Non-pigmented ciliary epithelial cell (primary cell): ENCODE measurements around the gene ADGRV1.
A peak's percentile ranks its signal among the peaks of the same experiment; 100 is the strongest.

ENCODE experiments used
- DNase-seq: peaks from one replicate; pipeline ENCODE4 v3.0.0-alpha.2; 2010; ENCODE audit warnings: low read depth

Gene ADGRV1

DNA sequence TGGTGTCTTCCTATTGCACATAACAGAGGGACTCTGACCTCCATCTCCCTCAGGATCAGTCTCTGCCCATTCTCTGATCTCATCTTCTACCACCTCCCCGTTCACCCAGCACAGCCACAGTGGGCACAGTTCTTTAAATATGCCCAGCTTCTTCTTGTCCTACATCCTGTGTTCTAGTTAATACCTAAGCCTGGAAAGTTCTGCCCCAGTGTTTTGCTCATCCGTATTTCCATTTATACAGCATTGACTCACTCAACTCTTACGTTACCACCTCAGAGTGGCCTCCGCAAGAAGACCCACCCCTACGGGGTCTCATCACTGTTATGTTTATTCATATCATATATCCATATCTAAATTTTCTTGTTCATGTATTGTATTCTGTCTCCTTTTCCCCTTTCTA lies 315.5 kb downstream of the ADGRV1 start:
- DNase-seq, result no peak

DNA sequence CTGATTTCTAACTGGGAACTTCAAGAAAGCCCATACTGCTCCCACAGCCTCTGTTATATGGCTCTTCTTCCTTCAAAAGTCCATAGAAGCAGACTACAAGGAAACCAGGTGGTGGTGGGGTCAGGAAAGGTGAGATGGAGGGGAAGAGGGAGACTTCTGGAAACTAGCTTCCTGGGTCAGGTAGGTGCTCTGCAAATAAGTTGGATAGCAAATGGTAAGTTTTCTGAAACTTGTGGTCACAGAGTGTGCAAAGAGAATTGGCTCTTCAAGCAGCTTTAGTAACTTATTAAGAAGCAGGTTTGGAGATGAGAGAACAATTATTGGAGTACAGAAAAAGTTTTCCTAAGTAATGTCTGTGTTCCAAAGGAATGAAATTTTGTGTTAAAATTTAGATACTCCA lies 316.9 kb downstream of the ADGRV1 start:
- DNase-seq, result no peak

DNA sequence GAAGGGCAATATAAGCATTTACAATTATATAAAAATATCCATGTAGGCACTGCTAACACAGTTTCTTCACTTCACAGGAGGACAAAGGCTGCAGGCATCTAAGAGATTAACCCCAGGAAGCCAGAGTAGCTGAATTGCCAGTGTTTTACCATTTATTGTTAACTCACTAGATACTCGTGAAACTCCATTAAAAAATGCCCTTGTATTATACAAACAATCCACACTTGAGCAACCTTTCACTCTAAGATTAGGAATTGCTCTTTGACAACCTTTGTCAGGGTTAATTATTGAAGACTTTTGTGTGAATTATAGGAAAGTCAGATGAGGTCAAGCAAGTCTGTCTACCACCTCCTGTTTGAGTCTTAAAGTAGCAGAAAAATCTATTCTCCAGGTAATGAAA lies 317.8 kb downstream of the ADGRV1 start:
- DNase-seq, result no peak

DNA sequence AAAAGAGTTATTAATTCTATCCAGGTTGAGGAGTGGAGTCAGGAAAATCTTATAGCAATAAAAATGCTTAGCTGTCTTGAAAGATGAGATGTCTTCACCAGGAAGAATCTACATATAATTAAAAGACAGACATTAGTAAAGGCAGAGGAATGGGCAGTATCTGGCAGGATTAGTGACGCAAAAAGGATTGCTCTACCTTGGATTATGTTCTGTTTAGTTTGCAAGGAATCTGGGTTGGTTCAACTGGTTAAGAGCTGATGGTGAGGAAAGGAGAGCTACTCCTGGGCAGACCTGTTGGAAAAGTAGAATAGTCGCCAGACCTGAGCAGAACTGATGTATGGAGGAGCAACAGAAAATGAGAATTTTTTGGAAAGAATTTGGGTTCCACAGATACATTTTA lies 318.5 kb downstream of the ADGRV1 start:
- DNase-seq, result no peak

DNA sequence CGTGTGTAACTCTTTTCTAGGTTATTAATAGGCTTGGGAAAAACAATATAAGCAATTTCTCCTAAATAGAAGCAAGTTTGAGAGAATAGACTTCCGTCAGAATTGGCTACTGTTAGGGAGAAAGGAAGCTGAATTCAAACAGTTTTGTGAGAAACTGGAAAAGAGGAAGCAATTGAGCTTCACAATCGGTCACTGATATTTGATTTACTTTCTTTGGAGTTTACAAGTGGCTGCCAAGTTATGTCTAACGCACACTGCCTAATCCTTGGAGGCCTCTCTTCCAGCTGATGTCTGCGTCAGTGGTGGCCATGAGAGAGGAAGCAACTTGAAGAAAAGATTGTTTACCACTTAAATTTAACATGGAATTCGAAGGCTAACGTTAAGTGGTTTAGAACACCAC lies 319.5 kb downstream of the ADGRV1 start:
- DNase-seq, result no peak

DNA sequence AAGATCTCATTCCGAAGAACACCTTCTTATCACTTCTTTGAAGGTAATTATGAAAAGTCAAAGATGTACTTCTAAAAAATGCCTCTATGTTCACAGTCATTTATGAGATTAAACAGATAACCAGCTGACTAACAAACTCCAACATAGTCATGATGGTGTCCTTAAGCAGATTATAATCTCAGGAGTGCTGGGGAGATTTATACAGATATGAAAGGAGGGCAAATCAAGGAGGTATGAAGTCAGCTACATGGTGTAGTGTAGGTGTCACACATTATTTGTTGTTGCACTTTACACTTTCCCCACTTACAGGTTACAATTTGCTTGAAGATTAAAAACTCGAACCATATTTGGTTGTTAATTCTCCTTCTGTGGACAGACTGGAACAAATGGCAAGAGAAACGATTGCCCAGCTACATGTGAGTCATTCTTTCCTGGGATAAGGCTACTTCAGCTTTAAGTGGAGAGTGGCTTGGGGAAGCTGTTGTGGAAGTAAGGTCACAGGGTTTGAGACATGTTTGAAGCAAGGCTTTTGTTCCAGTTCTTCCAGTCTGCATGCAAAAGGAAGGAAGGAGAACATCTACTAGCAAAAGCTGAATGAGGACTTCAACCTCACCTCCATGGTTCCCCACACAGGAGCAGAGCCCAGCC lies 320.1 kb downstream of the ADGRV1 start:
- DNase-seq, result peak; percentile 14

DNA sequence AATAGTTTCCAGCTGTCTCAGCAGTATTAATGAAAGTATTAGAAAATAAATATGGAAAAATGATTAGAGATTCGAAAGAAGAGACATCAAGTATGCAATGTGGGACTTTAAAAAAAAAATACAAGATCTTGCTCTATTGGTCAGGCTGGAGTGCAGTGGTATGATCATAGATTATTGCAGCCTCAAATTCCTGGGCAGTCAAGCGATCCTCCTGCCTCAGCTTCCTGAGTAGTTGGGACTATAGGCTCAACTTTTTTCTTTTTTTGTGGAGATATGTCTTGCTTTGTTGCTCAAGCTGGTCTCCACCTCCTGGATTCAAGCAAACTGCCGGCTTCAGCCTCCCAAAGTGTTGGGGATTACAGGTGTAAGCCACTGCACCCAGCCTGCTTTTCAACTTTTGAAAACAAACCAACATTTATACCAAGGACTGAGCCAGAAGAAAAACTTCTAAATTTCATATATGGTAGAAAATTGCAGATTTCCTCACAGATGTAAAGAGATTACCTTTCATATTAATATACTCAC lies 323.1 kb downstream of the ADGRV1 start:
- DNase-seq, result no peak

DNA sequence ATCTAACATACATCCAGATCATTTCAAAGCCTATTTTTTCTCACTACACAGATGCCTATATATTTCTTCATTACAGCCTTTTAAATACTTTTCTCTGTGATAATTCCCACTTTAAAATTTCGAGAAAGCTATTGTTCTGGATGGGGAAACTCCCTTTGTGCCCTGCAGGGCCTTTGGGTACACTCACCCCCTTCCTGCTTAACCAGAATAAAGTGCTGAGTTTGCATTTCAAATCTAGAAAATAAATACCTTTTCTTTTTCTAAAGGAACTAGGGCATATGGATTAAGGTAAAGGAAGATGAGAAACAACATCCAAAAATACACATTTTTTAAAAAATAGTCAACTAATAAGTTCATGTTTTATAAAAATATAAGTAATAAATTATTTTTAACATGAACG lies 323.9 kb downstream of the ADGRV1 start:
- DNase-seq, result no peak

DNA sequence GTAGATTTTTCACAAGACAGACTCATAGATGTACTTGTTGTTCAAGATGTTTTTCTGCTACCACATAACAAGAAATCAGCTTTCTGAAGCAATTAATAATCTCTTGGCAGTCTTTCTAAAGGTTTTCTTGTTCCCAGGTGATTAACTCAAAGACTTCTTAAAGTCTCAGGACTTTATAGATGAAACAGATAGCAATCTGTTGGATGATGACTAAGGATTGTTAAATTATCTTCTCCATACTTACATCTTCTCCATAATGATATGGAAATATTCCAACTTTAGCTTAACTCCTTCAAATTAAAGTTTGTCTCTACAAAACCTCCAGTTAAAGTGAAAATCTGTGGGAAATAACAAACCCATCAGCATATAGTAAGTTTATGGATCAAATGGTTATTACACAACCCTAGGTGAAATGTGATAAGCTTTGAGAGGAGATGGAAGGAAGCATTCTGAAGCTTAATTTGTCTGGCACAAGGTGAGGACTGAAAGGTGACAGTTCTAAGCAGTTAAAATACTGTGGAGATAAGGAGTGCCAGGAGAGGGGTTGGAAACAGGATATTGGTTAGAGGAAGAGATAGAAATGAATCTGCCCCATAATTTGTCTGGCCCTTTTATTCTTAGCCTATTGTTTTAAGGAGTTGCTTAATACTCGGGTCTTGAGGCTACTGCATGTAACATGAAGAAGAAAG lies 326.7 kb downstream of the ADGRV1 start:
- no peak for DNase-seq

DNA sequence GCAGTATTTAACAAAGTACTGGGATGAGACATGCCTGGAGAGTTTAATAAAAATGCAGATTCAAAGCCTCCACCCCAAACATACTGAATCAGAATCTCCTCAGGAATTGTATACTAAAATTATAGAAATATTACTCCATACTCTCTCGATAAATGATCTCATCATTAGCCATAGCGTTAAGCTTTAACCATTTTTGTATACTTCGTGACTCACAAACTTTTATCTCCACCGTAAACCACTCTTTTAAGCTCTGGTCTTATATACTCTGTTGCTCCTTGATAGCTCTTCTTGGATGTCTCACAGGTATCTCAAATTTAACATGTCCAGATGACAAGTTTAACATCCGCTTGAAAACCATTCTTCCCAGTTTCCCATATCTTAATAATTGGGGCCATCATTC lies 327.8 kb downstream of the ADGRV1 start:
- DNase-seq, result no peak

DNA sequence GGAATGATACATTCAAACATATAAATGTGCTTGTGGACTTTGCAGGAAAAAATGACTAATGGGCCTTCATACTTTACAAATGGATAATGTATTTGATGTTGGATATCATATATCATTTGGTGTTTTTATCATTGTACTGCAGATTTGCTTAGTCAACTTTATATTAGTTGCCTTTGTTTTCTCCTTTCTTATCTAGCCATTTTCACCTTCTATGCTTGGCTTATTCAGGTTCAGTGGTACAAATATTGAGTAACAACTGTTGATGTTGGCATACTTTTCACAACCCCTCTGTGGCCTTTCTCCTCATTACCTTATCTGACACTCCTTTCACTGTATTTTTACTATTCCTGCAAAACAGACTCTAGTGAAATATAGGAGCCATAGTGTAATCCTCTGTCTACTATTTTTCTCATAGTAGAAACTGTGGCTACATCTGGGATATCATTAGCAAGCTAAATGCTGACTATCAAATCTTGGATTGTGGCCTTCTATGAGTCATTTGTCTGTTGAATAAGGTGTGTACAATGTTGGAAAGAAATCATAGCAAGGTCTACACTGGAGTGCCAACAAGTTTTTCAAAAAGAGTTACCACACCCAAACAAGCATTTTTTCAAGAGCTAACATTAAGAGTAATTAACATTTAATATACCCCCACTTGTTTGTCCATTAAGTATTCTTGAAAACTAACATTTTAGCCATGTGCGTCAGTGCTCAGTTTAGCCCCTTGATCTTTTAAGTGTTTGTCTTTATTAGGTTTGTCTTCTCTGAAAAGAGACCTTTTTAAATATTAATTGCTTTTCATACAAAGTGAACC lies 330.1 kb downstream of the ADGRV1 start:
- DNase-seq, result peak; percentile 13

DNA sequence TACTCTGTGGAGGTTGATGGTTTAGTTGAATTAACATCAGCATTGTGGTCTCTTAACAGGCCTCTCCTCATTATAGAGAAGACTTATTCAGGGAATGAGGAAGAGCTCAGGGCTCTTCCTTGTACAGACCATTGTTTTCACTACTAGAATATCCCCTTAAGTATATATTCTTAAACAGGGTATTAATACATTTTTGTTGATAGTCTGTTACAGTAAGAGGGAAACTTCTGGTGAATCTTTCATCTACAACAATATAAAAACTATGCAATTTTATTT lies 330.7 kb downstream of the ADGRV1 start:
- DNase-seq, result no peak

DNA sequence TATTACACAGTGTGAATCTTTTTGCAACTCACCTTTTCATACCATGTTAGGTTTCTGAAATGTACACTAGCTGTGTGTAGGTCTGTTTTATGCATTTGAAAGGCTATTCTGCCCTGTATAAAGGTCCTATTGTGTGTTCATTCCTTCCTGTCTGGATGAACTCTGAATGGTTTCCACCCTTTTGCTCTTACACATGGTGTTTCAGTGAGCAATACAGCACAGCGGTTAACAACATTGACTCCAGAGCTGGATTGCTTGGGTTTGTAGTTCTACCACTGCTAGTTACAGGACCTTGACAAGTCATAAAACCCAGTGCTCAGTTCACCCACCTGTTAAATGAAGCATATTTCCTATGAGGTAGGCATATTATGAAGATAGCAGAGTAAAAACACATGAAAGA lies 331.6 kb downstream of the ADGRV1 start:
- no peak for DNase-seq

DNA sequence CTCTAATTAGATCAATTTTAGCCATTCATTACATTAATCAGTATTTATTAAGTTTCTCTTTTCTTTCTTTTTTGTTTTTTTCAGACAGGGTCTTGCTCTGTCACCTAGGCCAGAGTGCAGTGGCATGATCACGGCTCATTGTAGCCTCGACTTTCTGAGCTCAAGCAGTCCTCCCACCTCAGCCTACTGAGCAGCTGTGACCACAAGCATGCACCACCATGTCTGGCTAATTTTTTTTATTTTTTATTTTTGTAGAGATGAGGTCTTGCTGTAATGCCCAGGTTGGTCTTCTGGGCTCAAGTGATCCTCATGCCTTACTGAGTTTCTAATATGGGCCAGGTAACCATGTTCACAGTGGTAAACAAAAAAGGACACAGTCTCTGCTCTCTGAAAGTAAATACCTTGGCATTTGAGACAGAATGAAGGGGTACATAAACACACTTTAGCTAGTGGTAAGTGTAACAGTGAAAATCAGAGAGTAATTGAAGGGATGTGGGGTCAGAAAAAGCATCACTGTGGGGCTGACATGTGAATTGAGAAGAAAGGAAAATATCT lies 336.3 kb downstream of the ADGRV1 start:
- no peak for DNase-seq

DNA sequence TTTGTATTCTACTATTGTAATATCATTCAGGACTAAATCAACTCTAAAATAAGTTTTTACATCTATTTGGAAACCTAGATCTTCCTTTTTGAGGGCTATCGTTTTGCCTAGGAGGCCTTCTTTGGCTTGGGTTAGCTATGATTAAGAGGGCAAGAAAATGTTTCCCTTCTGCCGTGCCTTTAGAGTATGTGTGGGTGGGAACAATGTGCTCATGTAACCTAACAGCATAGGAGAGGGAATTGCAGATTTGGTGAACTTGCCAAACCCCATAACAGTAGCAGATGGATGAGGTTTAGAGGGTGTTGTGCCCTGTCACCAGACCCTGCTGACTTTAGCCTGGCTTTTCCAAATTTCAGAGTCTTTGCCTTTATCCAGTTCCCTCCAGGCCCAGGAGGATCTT lies 339.0 kb downstream of the ADGRV1 start:
- DNase-seq, result no peak

DNA sequence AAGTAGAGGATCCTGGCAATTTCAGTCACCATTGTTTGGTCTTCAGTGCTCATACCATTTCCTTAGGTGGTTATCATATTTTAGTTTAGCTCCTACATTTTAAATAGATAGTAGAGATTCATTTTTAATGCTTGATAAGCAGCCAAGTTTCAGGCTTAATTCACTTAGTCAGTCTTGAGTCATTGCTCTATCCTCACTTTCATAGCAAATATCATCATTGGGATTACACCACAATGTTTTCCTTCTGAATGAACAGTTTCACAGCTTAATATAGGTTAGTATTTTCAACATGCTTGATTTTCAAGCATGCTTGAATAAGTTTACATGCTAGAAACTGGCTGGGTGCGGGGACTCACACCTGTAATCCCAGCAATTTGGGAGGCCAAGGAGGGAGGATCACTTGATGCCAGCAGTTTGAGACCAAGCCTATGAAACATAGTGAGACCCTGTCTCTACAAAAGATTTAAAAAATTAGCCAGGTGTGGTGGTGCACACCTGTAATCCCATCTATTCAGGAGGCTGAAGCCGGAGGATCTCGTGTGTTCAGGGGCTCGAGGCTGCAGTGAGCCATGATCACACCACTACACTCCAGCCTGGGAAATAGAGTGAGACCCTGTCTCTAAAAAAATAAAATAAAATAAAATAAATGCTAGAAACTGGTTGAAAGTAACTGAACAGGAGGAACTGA lies 339.9 kb downstream of the ADGRV1 start:
- DNase-seq, result peak; percentile 18

DNA sequence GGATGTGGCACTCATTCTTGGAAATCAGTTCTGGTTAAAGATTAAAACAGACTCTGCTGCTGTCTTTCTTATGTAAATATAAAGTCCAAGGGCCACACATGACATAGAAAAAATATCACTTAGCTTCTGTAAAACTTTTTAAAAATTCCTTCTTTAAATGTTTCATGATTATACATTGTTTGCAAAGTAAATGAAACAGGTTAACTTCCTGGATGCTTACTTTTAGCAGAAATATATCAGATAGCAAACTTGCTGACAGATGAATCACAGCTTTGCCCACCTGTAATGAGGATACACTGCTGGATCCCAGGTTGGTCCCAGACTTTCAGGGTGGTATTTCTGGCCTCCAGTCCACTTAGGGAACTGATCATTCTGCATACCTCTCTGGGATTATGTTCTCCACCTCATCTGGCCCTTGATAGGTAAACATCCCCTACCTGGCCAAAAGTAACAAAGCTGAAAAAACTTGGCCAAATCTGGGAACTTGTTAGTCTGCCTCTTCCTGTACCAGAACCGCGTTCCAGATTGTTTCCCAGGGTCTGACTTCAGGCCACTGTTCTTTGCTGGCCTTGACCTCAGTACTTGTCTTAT lies 340.5 kb downstream of the ADGRV1 start:
- DNase-seq, result no peak

DNA sequence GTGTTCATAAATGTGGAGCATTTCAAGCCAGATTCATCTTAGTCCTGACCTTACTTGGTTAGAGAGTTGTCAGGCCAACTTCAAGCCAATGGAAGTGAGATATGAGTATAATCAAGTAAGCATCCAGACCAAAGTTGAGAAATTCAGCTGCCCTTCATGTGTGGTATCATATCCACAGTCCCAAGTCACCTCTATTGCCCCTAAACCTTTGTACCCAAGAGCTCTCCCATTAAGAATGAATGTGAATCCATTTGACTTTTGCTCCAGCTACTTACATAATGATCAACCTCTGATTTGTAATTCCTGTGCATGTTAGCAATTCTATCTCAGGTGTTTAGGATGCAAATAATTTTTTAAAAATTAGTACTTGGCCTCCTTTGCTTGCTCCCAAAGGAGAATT lies 342.7 kb downstream of the ADGRV1 start:
- DNase-seq, result no peak

DNA sequence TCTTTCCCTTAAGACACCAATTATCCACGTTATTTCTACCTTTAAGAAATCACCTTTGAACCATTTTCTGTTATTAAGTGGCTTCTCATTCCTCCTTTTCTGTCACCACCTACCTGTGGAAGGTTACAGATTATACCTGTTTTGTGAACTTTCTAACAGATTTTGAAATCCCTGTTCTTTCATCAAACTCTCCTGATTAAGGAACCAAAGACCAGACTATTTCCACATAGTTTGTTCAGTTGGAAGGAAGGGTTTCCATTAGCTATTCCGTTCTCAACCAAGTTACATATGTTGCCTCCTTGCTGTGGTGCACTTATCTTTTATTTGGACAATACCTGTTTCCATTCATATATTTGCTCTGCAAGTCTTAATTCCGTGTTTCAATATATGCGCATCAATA lies 343.6 kb downstream of the ADGRV1 start:
- no peak for DNase-seq

DNA sequence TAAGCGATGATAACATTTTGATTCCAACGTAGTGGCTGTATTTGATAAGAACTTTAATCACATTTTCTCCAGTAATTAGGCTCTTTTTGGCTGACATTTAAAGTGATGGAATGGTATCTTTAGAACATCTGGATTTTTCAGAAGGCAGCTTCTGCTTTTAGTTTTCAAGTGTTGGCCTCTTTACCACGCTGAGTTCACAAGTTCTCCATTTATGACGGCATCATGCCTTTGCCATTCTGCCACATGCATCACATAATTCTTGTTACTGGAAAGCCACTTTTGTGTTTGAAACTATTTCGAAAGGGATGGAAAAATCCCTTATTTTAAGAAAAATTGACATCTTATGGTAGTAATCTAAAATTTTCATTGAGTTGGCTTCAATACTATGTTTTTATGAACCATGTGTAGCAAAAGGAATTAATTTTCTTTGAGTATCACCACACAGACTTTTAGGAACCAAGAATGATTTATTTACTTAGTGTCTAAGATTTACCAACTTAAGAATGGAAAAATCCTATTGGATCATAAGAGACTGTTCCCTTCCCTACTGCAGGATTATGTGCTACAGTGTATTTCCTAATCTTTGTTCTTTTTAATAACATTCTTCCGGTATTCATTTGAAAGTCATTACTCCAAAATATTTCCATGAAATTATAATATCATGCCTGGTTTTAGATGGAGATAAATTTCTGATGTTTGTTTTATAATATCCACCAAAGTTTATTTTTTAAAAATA lies 344.2 kb downstream of the ADGRV1 start:
- no peak for DNase-seq

DNA sequence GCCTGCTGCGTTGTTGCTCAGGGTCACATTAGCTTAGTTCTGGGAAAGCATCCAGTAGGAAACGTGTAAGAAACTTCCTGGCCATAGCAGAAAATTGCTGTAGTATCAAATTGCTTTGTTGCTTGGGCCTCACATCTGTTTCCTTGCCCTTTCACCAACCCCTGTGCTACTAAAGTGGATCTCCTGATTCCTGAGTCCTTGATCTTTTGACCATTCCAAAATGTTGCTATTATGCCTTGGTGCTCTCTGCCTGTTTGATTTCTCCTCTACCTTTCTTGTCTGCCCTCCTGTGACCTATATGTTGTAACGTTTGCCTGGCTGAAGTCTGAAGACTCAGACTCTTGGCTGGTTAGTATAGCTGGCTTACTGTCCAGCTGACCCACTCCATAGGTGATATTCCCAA lies 350.5 kb downstream of the ADGRV1 start:
- no peak for DNase-seq
